Fibroblast of gingiva (primary cell): ENCODE measurements around the gene AFAP1.

Experiments used
- DNase-seq: peaks from one replicate; pipeline ENCODE4 v3.0.0-alpha.2; 2011; ENCODE audit warnings: low read depth

AFAP1 gene

DNA sequence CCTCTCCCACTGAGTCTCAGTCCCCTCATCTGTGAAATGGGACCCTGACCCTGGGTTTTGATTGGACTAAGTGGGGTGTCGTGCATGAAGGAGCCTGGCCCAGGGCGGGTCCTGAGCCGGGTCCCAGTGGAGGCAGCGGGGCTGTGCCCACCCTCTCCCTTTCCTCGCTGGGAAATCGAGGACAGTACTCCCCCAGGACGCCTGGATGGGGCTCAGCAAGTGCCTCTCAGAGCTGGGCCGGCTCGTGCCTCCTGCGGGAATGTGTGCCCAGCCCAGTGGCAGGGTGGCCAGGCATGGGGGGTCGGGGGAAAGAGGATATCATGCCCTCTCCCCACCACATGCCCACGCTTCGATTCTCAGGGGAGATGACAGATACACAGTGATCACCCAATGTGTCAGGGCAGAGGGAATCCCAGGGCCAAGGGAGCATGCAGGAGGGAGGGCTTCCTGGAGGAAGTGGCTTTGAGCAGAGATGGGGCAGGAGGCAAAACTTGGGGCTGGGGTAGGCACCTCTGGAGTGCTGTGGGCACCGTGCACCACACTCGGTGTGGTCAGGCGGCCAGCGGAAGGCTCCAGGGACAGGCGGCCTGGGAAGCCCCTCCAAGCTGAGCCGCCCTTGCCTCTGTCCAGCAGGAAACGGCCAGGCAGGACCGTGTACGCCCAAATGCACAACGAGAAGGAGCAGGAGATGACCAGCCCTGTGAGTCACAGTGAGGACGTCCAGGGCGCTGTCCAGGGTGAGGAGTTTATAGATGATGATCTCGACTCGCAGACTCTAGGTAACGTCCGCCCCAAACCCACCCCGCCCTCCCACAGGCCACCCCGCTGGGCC lies 203.0 kb downstream of the AFAP1 start:
- DNase-seq, result no peak

DNA sequence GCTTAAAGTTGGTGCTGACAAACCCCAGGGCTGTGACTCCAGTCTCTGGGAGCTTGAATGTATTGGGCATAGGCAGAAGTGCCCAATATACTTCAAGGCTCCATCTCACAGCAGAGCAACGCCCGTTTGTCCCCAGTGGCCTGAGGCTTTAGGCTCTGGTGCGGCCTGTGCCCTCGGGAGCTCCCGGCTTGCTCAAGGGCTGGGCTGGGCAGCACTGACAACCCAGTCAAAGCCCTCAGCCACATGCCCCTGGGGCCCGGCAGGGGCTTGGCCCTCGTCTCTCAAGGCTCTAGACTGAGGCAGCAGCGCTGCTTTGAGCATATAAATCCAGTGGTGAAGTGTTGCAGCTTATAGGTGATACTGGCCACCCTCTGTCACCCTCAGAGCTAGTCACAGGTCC lies 203.7 kb downstream of the AFAP1 start:
- no peak for DNase-seq

DNA sequence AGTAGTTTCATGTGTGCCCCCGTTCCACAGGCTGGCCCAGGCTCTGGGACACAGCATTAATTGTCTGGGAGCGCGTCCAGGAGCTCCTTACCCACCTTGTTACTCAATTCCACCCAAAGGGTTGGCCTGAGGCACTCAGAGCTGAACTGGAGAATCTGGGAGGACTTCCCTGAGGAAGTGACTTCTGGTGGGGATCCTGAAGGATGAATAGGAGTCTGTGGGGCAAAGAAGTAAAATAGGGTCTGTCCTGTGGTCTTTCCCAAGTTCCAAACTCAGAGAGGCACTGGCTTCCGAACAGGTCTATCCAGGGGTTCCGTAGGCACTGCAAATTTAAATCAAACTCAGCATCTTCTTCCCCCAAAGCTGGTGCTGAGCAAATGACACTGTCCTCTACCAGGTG lies 204.3 kb downstream of the AFAP1 start:
- no peak for DNase-seq

DNA sequence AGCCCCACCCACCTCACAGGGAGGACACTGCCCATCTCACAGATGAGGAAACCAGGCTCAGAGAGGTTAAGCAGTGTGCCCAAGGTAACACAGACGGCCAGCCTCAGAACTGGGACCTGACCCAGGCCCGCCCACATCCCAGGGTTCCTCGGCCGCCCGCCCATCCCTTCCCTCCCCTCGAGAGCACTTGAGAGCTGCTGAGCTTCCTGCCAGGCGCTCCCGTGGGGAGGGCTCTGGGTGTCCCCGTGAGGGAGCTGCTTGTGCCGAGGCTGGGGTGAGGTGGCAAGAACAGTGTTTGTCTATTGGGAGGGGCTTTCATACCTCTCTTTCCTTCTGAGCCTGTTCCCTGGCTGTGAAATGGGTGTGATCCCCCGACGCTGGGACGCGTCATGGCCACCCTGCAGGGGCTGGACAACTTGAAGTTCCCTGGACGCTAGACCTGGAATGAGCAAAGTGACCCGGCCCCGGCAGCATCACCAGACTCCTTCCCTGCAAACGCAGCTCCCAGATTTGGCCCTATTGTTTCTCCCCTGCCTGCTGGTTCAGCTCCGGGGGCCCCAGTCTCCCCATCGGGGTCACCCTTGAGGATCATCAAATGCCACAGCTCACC lies 204.9 kb downstream of the AFAP1 start:
- DNase-seq, result no peak

DNA sequence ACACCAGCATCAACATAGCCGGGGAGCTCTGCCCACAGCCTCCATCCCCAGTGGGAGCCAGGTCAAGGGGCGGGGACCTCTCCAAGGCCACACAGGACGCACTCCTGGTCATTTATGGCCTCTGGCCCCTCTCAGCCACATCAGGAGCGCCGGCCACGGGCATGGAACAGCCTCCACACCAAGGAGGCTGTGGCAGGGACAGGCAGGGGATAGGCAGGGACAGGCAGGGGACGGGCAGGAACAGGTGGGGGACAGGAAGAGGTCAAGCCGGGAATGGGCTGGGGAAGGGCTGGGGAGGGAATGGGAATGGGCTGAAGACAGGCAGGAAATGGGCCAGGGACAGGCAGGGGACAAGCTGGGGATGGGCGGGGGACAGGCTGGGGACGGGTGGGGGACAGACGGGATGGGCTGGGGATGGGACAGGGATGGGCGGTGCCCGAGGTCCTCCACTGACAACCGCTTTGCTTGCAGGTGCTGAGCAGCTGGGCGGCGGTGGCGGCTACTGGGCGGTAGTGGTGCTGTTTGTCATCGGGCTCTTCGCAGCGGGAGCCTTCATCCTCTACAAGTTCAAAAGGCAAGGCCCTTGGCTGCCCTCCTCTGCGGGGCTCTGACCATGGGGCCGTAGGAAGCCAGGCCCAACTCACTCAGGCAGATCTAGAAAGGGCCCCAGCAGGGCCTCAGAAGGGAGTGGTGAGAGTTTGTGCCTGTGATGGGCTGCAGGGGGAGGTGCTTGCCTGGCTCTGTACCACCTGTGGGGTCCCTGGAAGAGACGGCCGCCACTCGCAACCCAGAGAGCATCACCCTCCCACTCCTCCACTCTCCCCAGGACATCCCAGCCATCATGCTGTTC lies 205.6 kb downstream of the AFAP1 start:
- no peak for DNase-seq

DNA sequence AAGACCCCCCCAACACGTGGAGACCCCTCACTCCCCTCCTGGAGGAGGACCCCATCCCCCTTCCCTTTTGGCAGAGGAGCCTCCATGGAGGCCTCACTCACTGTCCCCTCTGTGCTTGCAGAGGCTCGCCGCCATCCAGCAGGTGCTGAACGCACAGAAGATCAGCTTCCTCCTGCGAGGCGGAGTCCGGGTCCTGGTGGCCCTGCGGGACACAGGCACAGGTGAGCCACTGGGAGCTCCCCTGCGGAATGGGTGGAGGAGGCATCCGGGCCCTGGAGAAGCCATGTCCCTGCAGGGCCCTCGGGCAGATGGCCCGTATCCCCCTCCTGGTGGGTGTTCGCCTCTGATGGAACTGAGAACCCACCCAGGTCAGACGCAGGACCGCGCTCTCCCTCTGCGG lies 206.5 kb downstream of the AFAP1 start:
- DNase-seq, result no peak

DNA sequence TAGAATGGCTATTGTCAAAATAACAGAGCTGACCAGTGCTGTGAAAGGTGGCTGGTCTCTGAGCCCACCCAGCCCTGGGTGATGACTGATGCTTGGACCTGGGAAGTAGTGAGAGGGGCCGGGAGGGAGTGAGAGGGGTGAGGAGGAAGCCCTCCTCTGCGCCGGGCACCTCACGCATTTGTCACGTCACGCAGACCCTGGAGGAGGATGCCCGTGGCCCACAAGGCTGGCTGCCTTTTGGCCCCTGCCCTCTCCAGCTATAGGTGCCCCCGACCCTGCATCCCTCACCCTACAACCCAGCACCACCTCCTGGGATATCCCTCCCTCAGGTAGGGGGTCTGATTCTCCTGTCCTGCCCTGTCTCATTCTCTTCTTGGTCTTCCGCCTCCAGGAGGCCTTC lies 207.4 kb downstream of the AFAP1 start:
- no peak for DNase-seq

DNA sequence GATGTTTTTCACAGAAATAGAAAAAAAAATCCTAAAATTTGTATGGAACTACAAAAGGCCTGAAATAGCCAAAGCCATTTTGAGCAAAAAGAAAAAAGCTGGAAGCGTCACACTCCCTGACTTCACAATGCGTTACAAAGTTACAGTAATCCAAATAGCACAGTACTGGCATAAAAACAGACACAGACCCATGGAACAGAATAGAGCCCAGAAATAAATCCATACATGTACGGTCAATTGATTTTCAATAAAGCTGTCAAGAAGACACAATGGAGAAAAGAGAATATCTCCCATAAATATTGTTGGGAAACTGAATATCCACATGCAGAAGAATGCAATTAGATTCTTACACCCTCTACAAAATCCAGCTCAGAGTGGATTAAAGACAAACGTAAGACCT lies 208.2 kb downstream of the AFAP1 start:
- no peak for DNase-seq

DNA sequence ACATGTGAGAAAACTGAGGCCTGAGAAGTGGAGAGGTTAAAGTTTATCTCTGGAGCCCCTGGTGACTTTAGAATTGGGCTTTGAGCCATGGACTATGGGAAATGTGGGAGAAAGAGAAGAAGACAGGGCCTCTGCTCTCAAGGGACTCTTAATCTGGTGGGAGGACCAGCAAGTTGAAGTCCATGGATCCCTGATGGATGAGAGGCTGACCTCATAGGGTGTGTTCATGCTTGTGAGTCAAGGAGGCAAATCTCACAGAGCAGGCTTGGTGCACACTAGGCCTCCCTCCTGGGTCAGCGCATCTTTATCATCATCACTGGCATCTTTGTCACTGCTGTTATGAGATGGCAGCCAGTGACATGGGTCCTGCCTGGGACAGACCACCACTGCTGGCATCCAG lies 211.9 kb downstream of the AFAP1 start:
- DNase-seq, result no peak

DNA sequence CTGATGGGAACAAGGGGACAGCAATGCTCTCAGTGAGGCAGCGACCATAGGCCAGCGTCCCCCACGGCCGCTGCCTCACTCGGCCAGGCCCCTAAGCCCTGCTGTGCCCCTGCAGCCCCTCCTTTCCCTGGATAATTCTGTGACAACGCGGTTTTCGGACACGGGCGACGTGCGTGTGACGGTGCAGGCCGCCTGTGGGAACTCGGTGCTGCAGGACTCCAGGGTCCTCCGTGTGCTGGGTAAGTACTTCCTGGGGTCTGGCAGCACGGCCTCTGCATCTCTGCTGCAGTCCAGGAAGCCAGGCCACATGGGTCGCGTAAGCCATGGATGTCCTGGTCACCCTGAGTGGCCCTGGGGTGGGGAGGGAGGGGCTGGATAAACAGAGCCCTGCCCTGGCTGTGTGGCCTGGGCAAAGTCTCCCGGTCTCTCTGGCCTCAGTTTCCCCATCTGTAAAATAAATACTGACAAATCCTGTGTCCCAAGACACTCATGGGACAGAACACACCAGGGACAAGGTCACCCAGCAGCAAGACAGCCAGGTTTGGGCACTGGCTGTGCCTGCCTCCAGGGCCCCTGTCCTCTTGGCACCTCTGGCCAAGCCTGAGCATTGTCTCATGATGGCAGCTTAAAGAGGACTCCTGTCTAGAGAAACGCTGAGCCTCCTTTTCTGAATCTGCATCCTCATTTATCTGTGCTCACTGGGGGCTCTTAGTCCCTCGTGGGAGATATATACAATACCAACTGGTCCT lies 212.8 kb downstream of the AFAP1 start:
- DNase-seq, result no peak

DNA sequence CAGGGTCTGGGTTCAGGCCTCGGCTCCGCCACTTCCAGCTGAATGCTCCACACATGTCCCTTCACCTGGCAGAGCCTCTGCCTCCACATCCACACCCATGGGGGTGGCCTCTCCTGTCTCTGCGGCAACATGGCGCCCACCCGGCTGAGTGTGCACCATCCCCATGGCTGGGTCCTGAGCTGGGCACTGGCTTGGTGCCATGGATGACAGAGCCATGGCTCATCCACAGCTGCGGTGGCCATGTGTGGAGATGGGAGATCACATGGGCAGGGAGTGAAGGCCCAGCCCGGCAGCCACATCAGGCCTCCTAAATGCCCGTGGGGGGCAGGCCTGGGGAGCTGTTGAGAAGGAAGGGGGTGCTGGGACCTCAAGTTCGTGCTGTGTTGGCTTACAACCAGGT lies 213.7 kb downstream of the AFAP1 start:
- no peak for DNase-seq

DNA sequence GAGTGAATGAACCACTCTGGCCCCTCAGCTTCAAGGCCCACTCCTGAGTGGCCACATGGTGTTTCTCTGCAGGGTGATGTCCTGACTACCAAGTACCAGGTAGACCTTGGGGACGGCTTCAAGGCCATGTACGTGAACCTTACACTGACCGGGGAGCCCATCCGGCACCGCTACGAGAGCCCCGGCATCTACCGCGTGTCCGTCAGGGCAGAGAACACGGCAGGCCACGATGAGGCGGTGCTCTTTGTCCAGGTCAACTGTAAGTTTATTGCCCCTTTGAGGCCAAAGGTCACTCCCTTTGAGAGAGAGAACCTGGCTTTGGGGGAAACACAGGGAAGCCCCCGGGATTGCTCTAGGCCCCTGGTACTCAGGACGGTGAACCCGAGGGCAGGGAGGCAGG lies 216.0 kb downstream of the AFAP1 start:
- DNase-seq, result no peak

DNA sequence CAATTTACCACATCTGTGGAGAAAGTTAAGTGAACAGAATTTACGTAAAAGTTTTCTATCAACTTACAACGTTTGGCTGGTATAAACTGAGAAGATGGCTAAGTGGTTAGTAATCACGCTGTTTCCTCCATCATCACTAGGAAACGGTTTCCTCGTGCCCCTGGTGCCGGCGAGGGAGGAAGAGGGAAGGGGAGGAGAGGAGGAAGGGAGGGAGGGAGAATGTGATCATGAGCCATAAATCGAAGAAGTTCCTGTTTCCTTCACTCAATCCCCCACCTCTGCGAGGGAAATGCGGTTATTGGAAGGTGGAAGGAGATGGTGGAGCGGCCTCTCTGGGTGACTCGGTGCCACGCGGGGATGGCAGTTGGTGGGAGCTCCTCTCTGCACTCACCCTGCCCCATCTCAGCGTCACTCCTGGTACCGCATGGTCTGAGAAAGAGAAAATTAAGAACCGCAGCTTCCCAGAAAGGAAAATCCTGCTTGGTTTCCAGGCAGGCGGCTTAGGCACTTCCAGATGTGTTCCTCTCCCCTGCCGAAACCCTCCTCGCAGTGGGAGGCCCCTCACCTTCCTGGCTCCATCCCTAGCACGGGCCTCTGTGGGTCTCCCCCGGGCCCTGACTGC lies 216.8 kb downstream of the AFAP1 start:
- DNase-seq, result no peak

DNA sequence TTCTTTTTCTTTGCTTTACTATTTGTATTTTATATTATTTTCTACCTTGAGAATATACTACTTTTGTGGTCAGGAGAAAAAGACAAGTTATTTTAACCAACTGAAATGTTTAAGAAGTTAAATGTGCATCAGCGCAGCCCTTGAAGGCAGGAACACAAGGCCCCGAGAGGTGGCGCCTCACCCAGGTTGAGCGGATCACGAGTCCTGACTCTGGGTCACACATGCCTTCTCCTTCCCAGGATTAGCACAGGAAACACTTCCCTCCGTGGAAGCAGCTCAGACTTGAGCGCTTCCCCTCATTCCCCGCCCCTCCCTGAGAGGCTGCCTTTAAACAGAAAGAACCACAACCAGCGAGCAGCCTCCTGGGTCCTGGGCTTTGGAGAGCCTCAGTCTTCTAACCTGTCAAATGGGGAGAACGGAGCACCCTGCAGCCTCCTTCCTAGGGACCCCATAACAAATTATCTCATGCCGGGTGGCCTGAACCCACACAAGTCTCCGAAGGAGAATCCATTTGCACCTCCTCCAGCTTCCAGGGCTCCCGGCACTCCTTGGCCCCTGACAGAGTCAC lies 217.6 kb downstream of the AFAP1 start:
- no peak for DNase-seq

DNA sequence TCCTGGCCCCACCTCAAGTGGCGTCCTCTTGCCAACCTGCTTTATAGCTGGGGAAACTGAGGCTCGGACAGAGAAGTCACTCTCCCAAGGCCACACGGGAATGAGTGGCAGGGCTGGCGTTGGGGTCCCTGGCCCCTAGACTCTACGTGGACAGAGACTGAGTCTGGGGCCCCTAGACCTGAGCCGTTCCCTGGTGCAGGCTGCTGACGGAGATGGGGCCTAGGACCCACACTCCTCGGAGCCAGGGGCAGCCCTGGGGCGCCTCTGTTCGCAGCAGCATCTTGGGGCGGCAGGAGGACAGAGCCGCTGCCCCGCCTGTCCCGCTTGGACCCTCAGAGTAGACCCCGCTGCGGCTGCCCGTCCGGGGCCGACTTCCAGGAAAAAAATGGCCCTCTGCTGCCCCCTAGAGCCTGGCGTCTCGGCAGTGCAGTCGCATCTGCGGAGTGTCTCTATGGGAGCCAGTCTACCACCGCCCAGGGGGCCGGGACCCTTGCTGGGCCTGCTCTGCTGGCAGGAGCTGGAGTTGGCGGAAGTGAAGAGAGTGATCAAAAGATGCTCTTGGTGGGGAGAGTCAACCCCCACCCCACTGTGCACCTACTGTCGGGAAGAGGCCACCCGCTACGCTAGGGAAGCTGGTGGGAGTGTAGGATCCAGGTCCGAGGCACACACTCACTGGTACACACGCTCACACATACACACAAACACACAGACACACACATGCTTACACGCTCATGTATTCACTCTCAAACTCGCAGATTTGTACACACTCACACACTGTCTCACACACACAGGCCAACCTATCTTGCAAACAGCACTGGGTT lies 220.1 kb downstream of the AFAP1 start:
- no peak for DNase-seq

DNA sequence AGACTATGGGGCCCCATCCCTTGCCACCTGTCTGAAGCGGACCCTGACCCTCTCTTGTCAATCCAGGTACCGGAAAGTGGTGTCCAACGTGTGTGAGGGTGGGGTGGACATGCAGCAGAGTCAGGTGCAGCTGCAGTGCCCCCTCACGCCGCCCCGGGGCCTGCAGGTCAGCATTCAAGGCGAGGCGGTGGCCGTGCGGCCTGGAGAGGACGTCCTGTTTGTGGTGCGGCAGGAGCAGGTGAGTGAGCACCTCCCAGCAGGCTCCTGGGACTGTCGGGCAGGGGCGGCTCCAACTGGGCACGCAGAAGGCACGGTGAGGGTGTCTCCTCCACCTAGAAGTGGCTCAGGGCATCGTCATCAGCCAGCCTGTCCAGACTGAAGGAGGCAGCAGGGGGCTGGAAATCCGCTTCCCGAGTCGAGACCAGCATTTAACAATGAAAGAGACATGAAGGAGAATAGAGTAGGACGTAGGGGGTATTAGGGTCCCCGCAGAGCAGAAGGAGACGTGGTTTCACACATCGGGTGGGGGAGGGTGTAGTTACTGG lies 221.6 kb downstream of the AFAP1 start:
- no peak for DNase-seq

DNA sequence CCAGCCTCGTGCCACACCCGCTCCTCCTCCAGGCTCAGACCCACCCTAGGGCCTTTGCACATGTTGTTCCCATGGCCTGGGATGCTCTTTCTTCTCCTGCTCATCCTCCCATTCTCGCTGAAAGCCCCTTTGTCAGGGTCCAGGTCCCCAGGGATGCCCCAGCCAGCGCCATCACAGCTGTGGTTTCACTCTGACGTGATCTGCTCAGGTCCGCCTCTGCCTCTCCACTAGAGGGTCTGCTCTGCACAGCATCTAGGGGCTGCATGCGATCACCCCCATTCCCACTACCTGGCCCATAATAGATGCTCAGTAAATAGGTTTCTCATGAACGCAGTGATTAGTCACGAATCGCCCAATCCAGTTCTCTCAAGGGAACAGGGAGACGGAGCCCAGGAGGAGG lies 222.5 kb downstream of the AFAP1 start:
- no peak for DNase-seq

DNA sequence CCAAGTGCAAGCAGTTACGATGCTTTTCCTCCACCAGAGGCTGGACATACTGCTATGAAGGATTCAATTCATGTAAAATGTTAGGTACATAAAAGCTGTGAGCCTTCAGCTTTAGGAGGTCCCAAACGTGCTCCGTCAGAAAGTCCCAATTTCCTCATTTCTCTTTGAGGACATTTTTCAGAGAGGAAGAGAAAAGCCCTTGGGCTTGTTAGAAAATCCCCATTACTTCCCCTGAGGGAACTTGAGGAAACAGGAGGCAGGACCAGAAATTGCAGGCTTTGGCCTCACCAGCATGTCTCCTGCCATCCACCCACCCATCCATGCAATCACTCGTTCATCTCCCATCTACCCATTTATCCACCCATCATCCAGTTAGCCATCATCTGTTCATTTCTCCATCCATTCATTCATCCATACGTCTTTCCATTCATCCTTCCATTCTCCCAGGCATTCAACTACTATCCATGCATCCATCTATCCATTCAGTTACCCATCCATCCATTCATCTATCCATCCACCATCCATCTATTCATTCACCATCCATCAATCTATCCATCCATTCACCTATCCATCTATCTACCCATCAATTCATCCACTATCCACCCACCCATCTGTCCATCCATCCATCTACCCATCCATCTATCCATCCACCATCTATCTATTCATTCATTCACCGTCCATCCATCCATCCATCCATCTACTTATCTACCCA lies 223.5 kb downstream of the AFAP1 start:
- no peak for DNase-seq

DNA sequence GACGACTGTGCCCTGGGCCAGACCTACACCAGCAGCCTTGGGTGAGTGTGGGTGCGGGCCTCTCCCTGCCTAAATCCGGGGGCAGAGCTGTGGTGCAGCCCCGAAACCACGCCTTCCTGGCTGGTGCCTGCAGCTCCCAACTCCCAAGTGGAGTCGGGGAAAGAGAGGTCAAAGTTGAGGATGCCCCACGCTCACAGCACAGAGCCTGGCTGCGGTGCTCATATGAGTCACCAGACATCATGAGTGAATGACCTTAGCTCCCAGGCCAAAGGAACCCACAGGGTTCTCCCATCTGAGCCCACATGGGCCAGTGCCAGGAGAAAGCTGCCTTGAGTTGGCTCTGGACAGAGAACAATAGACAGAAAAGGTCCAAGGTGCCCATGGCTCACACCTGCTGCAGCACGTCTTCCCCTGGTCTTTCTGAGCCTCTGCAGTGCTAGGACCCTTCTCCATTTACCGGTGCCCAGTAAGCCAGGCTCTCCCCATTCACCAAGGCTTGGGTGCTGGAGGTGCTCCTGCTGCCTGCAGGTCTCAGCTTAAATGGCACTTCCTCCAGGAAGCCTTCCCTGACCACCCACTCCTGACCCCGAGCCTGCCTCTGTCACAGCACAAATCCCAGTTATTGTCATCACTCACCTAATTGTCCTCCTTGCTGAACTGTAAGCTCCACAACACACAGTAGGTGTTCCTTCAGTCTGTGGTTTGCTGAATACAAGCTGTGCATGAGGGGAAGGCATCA lies 224.2 kb downstream of the AFAP1 start:
- DNase-seq, result no peak
